HG02973 (cell line): Measurements from ENCODE around the gene TXNIP.

ENCODE experiments used
- ATAC-seq: cut with Tn5 transposase; IDR thresholded peaks from one replicate; pipeline ENCODE4 v1.9.1; 2021; ENCODE audit warnings: moderate library complexity; ENCODE audit not compliant: unreplicated experiment

Gene TXNIP

DNA sequence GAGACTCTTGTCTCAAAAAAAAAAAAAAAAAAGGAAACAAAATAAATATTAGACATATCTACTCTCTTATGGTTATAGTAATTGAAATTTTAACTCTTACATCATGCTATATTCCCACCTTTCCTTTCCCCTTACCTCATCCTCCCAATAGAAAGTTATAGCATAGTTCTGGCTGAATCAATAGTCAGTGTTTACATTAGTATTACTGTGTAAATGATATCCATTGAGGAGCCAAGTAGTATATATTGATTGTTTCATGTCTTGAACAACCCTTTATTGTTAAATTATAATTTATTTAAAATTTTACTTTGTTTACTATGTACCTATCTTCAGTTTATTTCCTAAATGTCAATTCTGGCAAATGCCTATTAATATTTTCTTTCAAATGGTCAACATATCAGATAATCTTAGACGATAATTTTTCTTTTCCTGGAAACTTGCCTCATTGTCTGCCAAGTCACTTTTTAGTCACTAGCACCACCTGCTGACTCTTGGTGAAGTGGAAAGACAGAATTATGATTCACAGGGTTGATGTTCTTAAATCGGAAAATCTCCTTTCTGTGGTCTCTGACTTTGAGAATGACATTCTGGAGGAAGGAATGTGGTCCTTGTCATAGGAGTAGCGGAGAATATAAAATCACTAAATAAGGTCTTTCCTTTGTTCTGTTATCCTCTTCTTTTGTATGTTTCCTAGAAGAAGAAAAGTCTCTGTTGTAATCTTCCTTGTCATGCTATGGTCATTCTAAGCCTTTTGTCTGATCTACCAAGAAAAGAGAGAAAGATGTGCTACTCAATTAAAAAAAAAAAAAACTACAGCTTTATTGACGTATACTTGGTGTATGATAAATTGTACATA is 16.6 kb upstream of the TXNIP start:
- no peak for ATAC-seq

DNA sequence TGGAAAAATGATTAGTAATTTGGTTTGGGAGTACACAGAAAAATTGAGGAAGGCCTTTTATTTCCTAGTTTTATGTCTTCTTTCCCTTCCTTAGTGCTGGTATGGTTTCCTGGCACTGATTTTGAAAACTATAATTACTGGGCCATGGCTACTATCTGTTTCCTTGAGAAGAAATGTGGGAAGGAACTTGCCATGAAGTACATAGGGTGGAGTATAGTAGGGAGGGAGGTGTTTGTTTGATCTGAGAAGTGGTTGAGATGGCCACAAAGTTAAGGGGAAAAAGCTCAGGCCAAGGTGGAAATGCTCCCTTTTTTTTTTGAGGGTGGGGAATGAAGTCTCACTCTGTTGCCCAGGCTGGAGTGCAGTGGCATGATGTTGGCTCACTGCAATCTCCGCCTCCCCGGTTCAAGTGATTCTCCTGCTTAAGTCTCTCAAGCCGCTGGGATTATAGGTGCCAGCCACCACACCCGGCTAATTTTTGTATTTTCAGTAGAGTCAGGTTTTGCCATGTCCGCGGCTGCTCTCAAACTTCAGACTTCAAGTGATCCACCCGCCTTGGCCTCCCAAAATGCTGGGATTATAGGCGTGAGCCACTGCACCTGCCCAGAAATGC is 13.9 kb upstream of the TXNIP start:
- ATAC-seq = no peak

- no peak for ATAC-seq
Measured at GRCh38 chr1:146007489-146008133, 11.2 kb upstream of the TXNIP start.

- no peak for ATAC-seq
Measured at GRCh38 chr1:146001709-146002108, 5.3 kb upstream of the TXNIP start.

DNA sequence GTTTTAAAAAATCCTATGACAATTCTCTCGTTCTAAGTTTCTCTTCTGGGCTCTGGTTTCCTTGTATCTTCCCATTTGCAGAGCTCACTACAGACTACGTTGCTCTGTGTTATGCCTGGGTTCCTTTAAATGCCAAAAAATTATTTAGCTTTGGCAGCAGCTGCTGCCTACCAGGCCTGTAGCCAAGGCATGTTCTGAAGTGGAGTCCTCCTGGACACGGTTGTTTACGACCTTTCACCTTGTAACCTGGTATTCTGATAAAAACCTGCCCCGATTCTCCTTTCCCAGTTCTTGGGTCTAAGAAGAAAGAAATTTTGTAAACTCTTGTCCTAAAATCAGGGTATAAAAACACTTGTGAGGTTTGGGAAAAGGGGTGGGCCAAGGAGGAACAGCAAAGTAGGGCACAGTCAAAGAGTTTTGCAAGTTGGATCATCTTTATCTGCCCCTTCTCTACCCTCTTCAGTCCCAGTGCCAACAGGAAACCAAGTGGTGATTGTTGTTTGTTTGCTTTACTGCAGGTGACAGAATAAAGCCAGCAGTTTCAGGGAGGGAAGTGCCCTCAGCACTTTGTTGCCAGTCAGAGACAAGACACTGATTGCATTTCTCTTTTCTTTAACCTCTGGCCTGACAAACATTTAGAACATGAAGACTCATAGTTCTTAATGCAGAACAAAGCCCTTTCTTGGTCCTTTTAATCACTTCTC is 3.1 kb upstream of the TXNIP start:
- no peak for ATAC-seq

GRCh38 chr1:145997718-145998023 is 1.3 kb upstream of the TXNIP start:
- ATAC-seq = no peak

DNA sequence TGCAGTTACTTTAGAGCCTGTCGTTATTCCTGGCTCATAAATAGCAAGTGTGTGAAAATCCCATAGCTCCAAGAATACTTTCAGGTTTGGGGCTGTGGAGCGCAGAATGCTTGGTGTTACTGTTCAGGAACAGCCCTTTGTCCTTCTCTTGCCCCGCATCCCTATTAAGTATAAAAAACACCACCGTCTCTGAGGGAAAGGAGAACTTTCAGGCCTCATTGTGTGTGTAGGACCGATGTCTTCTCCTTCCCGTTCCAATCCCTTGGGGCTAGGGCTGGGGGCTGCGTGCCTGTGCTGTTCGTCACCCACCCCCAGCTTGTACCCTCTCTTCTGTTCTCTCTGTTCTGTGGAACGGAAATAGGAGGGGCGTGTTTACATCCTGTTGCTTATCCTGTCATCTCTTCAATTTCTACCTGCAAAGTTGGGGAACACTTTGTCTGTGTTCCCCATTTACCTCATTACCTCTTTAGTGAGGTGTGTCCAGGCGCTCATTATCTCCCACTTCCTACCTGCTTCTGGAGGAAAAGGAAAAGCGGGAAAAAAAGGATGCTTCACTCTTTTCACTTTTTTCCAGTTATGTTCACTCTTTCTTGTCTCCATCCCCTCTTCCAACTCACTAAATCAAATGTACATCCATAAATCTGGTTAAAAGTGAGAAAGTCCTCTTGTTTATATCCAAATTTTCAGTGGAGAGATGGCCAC is 788 bp upstream of the TXNIP start:
- no peak for ATAC-seq

DNA sequence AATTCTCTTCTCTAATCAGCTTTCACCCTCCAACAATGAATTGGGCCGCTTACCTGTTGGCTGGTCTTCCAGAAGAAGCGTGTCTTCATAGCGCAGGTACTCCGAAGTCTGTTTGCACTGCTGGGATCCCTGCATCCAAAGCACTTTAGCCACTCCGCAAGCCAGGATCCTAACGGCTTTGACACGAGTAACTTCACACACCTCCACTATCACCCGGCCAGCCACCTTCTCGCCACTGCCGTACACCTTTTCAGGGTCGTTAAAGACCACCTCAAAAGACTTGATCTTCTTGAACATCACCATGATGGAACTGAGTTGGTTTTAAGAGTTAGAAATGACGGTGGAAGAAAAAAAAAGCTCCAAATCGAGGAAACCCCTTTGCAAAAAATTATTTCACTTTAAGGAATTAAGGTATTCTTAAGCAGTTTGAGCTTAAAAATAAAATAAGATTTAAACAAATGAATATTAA is 381 bp downstream of the TXNIP start:
- ATAC-seq = no peak

DNA sequence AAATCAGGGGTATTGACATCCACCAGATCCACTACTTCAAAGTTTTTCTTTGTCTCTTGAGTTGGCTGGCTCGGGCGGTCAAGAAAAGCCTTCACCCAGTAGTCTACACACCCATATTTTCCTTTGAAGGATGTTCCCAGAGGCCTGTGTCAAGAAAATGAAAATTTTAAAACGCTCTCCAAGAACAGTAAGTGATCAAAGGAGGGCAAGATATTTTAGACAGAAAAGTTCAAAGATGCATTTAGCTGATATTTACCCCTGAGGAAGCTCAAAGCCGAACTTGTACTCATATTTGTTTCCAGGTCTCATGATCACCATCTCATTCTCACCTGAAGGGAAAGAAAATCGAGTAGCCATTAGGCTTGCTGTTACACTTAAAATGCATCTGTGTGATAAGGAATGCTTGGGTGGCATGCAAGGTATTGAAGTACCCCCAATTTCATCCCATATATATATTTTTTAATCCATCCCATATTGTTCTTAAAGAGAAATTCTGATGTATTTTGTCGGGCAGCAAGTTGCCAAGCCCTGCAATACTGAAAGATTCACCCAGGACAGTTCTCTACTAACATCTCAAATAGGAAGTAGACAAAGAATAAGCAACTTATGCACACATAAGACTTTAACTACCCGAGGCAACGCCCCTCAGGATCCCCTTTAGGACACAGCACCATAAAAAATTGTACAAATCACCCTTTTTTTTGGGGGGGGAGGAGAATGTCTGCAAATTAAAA is 1.1 kb downstream of the TXNIP start:
- ATAC-seq = no peak

DNA sequence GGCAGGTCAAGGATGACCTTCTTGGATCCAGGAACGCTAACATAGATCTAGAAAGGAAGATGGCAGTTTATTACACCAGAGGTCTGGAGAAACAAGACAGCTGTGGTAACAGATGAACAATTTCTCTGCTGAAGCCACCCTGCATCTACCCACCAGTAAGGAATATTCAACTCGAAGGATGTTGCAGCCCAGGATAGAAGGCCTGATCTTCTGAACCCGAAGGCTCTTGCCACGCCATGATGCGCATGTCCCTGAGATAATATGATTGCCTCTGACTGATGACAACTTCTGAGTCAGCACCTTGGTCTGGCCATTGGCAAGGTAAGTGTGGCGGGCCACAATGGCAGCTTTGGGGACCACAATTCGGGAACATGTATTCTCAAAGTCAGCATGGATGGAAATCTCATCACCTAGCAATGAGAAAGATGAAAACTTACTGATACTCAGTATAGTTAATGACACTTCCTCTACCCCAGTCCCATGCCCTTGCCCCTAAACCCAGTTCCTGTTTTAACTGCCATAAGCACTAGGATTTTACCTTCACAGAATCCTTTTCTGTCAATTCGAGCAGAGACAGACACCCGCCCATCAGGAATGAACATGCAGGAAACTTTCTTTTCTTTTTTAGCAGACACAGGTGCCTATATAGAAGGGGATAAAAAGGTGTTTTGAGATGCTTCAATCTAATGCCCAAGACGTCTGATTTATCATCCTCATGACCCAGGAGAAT is 1.8 kb downstream of the TXNIP start:
- ATAC-seq = no peak

GRCh38 chr1:145993618-145994390 is 2.6 kb downstream of the TXNIP start:
- no peak for ATAC-seq

DNA sequence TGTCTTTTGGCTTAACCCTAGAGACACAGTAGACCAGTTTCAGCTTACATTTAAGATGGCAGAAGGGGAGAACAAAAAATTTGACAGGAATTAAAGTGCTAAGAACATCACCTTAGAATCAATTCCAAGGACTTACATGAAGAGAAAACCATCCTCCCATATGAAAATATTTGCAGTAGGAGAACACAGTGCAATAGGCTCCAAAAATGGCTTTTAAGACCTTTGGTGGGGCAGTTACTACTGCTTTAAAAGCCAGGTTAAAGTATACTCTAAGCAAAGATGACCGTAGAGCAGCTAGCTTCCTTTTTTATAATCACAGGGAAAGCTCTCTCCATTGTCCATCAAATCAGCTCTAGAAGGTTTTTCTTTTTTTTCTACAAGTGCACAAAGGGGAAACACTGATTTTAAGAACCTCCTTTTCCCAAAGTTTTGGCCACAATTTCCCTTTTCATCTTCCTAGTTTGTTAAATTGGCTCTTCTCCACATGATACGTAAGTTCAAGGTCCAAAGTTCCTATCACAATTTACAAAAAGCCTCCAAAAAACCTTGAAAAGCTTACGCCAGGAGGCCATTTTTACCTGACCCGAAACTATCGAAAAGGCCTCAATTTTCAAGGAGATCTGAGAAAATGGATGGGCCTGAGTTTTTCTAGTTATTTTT is 3.3 kb downstream of the TXNIP start:
- ATAC-seq = no peak

- ATAC-seq = no peak
Measured at GRCh38 chr1:145992502-145992936, 3.9 kb downstream of the TXNIP start.

DNA sequence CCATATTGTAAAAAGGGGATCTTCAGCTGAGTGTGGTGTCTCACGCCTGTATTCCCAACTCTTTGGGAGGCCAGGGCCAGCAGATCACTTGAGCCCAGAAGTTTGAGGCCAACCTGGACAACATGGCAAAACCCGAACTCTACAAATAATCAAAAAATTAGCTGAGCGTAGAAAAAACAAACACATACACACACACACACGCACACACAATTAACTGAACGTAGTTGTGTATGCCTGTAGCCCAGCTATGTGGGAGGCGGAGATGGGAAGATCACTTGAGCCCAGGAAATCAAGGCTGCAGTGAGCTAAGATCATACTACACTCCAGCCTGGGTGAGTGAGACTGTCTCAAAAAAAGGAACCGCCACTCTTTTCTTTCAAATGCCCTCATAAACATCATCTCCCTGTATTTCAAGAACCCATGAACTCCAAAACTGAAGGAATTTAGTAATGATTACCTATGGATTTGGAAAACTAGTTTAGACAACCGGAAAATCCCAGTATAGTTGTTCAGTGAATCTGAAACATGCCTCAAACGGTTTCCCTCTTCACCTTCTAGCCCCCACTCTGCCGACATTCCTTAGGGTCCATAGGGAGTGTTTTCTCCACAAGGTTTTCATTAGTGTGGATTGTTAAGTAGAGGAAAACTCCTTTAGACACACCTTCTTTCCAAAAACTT is 4.5 kb downstream of the TXNIP start:
- no peak for ATAC-seq

DNA sequence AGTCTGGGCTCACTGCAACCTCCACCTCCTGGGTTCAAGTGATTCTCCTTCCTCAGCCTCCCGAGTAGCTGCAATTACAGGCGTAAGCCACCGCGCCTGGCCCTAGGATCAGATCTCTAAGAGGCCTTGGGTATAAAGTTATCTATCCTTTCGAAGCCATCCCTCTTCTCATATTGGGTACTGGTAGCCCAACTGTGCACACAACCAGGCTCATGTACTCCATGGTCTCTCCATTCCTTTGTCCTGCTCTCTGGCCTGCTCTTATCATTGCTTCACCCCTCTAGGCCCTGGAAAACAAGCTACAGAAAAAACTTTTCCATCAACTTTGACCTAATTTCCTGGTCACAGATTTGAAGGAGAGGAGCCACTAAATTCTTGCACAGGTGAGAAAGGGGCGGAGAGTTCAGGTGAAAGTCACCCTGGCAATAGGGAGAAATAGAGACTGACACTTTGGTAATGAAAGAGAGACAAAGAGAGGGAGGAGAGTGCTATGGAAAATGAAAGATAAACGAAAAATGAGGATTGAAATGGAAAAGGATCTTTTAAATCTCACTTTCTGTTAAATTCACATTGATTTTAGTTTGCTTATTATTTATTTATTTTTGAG is 6.0 kb downstream of the TXNIP start:
- ATAC-seq = no peak

DNA sequence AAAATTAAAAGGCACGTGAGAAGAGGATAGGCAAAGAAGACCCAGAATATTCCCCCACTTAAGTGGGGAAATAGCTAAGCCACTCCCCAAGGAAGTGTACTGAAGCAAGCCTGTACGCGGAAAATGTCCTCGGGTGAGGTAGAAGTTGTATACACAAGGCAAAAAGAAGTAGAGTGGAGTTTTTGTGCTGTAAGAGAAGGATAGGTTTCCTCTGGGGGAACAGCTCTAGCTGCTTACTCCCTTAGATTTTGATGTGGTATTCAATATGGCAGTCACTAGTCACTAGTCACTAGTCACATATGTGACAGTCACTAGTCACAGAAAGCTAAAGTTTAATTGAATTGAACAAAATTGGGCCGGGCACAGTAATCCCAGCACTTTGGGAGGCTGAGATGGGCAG is 7.6 kb downstream of the TXNIP start:
- no peak for ATAC-seq

DNA sequence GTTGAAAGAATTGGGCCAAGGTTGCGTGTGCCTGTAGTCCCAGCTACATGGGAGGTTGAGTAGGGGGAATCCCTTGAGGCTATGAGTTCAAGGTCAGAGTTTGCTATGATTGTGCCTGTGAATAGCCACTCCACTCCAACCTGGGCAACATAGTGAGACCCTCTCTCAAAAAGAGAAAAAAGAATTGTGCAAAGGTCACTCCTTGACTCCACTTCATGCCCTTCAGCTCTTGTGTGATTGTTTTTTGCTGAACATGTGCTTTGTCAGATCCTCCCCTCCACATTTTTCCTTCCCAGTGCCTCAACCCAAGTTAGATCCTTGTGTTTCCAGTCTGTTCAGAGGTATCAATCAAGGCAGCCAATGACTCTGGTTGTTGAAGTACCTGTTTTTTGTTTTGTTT is 8.5 kb downstream of the TXNIP start:
- no peak for ATAC-seq
